NCI-H187 (cell line): Measurements from ENCODE around the gene KPTN.
A peak's percentile ranks its signal among the peaks of the same experiment; 100 is the strongest.

ENCODE experiments used
- DNase-seq, 2 experiments: peaks; one replicate each; lab custom pipeline; 2025; lab: John Stamatoyannopoulos, UW

The KPTN gene

GRCh38 chr19:47434088-47434487, 49.9 kb downstream of the KPTN start:
- no peak for DNase-seq

GRCh38 chr19:47433121-47433520, 50.9 kb downstream of the KPTN start:
- DNase-seq, result no peak

GRCh38 chr19:47432499-47432898, 51.5 kb downstream of the KPTN start:
- no peak for DNase-seq

- no peak for DNase-seq
Measured at GRCh38 chr19:47432091-47432490, 51.9 kb downstream of the KPTN start.

DNA sequence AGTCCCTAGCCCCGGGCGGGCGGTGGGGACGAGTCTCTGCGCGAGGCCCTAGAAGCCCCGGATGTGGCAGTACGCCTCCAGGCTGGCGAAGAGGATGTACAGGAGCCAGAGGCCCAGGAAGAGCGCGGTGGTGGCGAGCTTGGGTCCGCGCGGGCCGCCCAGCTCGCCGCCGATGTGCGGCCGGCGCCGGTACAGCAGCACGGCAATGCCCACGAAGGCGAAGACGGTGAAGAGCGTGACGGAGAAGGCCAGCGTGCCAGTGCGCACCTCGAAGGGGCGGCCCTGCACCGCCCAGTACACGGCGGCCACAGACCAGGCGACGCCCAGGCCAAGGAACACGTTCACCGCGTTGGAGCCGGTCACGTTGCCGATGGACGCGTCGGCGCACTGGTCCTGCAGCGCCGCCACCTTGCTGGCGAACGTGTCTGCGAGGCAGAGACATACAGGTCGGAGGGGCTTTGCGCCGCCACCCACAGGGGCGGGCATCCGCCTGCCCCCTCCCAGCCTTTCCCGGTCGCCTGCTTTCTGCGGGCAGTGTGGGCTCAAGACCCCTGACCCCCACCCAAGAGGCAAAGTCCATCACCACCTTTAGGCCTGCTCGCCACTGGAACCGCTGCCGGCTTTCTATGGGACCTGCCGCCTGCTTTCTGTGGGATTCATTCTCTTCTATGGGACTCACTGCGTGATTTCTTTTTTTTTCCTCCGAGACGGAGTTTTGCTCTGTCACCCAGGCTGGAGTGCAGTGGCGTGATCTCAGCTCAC, 53.8 kb downstream of the KPTN start:
- DNase-seq, result no peak

- DNase-seq, result no peak
Measured at GRCh38 chr19:47429140-47429793, 54.8 kb downstream of the KPTN start.

- DNase-seq, result peak; percentile 78 to 81
Measured at GRCh38 chr19:47428177-47428894, 55.7 kb downstream of the KPTN start.

DNA sequence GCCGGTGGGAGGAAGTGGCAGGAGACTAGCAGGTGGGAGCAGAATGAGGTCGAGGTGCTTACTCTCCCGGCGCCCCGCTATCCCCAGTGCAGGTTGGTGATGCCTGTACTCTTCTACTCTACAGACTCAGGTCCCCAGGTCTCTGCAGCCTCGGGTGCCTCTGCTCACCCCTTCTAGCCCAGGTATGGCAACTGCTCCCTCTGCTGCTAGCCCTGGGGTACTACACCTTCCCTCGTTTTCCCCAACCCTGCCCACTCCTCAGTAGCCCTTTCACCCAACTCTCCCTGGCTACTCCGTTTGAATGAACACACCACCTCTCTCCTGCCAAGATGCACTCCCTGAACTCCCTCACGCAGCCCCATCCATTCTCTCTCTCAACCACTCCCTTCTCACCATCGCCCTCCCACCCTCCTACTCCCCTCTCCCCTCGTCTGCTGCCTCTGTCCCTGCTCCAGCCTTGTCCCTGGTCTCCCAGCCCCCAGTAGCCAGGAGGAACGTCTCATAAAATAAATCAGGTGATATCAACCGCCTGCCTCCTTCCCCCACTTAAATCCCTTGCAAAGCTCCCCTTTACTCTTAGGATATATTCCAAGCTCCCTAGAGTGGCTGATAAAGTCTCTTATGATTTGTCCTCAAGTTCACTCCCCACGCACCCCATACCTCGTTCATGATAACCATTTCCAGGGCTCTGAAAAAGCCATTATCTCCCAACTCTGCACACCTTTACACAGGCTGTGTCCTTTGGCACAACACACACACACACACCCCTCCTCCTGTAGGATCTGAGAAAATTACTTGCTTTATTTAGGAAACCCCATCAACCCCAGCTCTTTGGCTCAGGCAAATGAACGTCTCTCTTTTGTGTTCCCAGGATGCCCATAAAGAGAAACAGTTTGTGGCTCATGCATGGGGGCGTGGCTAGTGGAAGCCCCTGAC, 56.5 kb downstream of the KPTN start:
- DNase-seq, result peak; percentile 22 to 35
